HG03469 (cell line): Measurements from ENCODE around the gene FGGY.

Experiments used
- ATAC-seq: cut with Tn5 transposase; IDR thresholded peaks from one replicate; pipeline ENCODE4 v1.9.1; 2021; ENCODE audit warnings: mild to moderate bottlenecking, moderate library complexity, moderate number of reproducible peaks; ENCODE audit not compliant: unreplicated experiment

FGGY gene

DNA sequence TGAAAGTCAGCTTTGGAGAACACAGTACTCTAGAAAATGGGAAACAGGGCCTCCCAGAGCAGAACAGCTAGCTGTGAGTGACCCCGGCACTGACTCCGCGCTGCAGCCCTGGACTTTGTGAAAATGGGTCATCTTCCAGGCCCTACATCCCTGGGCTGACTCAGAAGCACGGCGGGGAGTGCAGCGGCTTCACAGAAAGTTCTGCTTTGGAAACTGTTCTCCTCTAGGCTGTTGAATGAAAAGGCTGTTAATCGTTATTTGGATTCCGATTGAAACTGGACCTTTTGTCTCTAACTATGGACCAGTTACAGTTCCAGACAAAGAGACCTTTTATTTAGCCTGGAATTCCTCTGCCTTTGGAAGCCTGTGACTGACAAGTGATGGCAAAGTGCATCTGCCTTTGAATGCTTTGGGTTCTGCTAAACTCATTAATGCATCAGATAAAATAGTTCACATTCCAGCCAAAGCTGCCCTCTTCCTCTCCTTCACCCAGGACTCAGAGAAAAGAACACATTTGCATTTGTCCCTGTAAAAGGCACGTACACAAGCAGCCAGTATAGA lies 372.9 kb downstream of the FGGY start:
- ATAC-seq, result no peak

GRCh38 chr1:59670662-59671061 lies 373.8 kb downstream of the FGGY start:
- no peak for ATAC-seq

- ATAC-seq, result no peak
Observed at GRCh38 chr1:59671066-59671952, 374.4 kb downstream of the FGGY start.

- no peak for ATAC-seq
Observed at GRCh38 chr1:59671953-59672305, 375.0 kb downstream of the FGGY start.

- ATAC-seq, result no peak
Observed at GRCh38 chr1:59672851-59673572, 376.1 kb downstream of the FGGY start.

DNA sequence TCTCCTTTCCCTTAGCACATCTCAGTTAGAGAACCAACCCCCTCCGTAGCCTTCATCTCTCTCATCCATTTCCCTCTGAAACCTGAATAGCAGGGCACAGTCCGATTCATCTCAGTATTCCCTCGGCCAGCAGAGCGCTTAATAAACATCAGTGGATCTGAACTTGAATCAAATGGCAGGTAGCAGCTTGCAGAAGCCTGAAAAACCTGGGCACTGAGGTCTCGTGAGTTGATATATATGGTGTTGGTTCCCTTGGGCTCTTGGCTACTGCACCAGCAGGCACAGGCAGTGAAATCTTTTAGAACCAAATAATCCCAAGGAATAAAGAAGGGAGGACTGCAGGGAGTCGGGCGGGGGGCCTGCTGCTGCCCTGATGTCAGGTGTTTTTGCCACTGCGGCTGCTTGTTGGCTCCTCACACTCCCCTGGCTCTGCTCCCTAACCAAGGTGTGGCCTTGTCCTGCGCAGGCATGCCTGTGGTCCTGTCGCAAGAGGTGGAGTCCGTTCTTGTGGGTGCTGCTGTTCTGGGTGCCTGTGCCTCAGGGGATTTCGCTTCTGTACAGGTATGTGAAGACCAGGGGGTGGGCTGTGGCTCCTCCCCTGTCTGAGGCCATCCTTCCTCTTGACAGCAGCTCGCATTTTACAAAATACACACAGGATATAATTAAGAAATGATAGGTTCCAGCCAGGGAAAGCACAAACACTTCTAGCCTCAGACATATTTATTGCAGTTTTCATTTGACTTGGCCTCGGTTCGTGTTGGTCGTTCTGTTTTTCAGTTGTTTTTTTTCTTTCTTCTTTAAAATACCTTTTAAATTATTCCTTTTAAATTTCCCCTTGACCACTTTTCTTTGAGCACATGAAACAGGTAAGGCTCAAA lies 376.9 kb downstream of the FGGY start:
- no peak for ATAC-seq

- ATAC-seq, result no peak
Observed at GRCh38 chr1:59674595-59674994, 377.7 kb downstream of the FGGY start.

- no peak for ATAC-seq
Observed at GRCh38 chr1:59675936-59676335, 379.0 kb downstream of the FGGY start.

DNA sequence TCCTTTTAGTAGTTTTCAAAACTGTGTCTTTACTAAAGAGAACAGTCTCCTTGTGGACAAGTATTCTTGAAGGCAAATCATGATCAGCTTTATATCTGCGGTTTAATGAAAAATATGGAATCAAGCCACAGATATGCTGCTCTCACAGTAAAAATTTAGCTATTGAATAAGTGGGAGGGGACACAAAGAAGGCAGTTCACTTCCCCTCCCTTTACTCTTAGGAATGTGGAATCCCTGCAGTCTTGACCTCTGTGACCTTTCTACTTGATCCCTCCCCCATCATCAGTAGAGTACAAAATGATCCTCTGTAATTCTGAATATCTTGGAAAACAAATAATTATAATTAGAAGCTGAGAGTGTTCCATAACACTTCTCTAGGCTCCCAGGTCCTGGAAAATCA lies 381.1 kb downstream of the FGGY start:
- no peak for ATAC-seq

GRCh38 chr1:59678493-59679228 lies 381.8 kb downstream of the FGGY start:
- no peak for ATAC-seq

DNA sequence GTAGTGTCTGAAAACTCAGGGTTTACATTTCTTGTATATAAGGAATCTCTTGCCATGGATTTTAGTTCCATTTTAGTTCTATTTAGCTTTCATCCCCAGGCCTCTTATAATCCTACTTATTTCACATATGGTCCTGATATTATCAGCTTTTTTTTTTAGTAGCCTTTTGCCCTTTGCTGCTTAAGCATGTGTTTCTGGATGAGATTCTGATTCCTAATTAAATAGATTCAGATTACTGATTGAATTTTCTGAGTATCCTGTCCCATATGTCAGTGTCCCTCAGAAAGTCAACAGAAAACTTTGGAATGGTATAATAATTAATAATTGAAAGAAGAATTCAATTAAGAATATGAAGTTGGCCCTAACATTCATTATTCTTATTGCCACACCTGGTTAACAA lies 383.1 kb downstream of the FGGY start:
- no peak for ATAC-seq

GRCh38 chr1:59682396-59683080 lies 385.6 kb downstream of the FGGY start:
- no peak for ATAC-seq

DNA sequence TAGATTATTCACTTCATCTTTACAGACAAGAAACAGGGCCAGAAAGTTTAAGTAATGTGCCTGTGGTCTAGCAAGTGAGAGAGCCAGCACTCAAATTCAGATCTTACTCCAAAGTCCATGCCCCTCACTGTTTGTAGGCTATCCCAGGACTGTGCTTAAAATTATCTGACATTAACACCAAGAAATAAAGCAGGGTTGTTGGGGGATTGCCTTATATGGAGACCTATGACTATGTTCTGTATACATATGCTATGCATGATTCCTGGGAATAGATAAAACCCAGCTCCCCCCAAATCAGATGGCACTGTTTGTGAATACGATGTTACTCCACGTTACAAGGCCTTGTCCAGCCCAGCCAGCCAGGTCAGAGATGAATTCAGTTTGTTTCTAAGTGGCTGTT lies 386.3 kb downstream of the FGGY start:
- ATAC-seq, result no peak

- no peak for ATAC-seq
Observed at GRCh38 chr1:59684698-59685097, 387.8 kb downstream of the FGGY start.

DNA sequence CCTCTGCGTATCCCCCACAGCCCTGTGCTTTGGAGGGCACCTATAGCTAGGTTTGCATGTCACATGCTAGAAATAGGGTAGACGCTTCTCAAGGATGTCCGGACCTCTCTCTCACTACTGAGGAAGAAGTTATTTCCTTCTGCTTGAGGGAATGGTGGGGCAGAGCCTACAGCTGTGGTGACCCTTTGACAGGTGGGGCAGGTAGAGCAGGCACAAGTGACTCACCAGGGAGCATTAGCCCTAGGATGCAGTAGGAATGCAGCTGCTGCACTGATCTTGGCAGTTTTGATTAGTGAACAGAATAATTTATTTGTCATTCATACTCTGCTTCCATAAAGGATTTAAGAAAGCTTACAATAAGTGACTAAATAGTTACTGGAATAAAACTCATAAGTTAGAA lies 388.2 kb downstream of the FGGY start:
- no peak for ATAC-seq

DNA sequence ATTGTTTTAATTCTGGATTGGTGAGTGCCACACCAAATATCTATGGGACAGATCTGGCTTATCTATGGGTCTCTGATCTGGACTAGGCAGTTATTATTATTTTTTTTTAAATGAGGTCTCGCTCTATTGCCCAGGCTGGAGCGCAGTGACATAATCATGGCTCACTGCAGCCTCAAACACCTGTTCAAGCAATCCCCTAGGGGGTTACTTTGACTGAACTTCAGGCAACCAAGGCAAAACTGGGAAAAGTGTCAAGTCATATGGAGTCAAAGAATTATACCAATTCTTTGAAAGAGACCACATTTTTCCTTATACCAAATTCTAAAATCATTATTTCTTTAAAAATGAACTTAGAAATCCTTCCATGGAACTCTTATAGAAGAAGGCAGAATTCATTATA lies 388.8 kb downstream of the FGGY start:
- ATAC-seq, result no peak

- no peak for ATAC-seq
Observed at GRCh38 chr1:59686170-59686569, 389.3 kb downstream of the FGGY start.

- no peak for ATAC-seq
Observed at GRCh38 chr1:59686574-59686973, 389.7 kb downstream of the FGGY start.

DNA sequence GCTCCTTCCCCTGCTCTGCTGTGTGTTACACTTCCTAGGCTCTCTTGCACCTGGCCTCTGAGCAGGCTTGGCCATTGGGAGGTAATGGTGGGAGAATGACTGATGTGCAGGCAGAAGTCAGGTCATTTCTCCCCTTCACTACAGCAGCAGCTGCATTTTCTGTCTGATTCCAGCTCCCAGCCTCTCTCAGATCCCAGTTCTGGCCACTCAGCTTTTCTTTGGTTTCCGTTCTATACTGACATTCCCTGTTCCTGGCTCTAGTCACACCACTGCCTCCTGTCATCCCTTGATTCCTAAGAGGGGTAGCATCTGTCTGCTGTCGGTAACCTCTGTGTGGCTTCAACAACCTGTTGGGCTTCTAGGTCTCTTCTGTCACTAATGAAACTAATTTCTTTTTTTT lies 390.2 kb downstream of the FGGY start:
- ATAC-seq, result no peak

DNA sequence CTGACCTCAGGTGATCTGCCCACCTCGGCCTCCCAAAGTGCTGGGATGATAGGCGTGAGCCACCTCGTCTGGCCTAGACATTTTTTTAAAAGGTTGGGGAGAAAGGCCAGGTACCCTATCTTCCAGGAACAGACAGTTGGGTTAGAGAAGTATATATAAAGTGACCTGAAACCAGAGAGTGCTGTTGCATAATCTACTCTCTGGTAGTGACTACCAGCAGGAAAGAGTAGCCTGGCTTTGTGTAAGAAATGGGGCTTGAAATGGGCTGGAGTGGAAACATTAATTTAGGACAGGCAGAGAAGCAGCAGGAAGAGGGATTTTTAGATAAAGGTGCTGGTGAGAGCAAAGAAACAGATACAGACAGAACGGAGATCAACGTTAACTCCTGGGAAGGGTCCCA lies 392.1 kb downstream of the FGGY start:
- ATAC-seq, result no peak
